IMR-90 (cell line): ENCODE data around the gene DVL1.

Experiments
- CEBPB ChIP-seq: IDR thresholded peaks from 2 replicates; pipeline ENCODE4 v1.6.1; 2012; ENCODE audit warnings: low read depth, low read length, improper control_type of control experiment
- MXI1 ChIP-seq: IDR thresholded peaks from 2 replicates; pipeline ENCODE4 v1.6.1; 2012; ENCODE audit warnings: low read depth, mild to moderate bottlenecking, low read length, moderate library complexity, borderline replicate concordance
- POLR2A ChIP-seq: IDR thresholded peaks from 2 replicates; pipeline ENCODE4 v1.6.1; 2012; ENCODE audit warnings: mild to moderate bottlenecking, low read depth, low read length
- RAD21 ChIP-seq: IDR thresholded peaks from 2 replicates; pipeline ENCODE4 v1.6.1; 2012; ENCODE audit warnings: low read length, improper control_type of control experiment
- RCOR1 ChIP-seq: IDR thresholded peaks from 2 replicates; pipeline ENCODE4 v1.6.1; 2012; ENCODE audit warnings: mild to moderate bottlenecking, low read length, improper control_type of control experiment; ENCODE audit not compliant: insufficient replicate concordance
- SMC3 ChIP-seq: fragments of 150-350 bp; IDR thresholded peaks from 2 replicates; pipeline ENCODE4 v1.6.1; 2016; ENCODE audit warnings: low read depth, mild to moderate bottlenecking, antibody characterized with exemption, low read length, moderate library complexity
- TF ChIP-seq, protein P1 (sequence below): conservative IDR thresholded peaks from 2 replicates; pipeline ENCODE4 v1.5.1; 2012; ENCODE audit warnings: mild to moderate bottlenecking, low read depth, low read length, improper control_type of control experiment
- TF ChIP-seq, protein P2 (sequence below): fragments of 150-350 bp; IDR thresholded peaks from 2 replicates; pipeline ENCODE4 v1.6.1; 2017; ENCODE audit warnings: mild to moderate bottlenecking, antibody characterized with exemption, low read length, low read depth

DNA sequence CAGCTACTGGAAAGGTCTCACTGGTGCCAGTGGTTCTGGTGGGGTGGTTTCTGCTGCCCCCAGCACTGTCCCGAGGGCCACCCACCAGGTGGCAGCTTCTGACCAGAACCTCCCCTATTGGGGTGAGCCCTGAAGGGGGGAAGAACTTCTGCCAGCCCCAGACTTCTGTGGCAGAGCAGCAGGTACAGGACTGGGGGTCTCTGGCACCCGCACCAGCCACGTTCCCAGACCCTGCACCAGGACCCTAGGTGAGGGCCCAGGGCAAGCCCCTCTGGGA lies 39.2 kb downstream of the DVL1 start:
- no peak for TF ChIP-seq POLR2A
- TF ChIP-seq, protein P1, sequence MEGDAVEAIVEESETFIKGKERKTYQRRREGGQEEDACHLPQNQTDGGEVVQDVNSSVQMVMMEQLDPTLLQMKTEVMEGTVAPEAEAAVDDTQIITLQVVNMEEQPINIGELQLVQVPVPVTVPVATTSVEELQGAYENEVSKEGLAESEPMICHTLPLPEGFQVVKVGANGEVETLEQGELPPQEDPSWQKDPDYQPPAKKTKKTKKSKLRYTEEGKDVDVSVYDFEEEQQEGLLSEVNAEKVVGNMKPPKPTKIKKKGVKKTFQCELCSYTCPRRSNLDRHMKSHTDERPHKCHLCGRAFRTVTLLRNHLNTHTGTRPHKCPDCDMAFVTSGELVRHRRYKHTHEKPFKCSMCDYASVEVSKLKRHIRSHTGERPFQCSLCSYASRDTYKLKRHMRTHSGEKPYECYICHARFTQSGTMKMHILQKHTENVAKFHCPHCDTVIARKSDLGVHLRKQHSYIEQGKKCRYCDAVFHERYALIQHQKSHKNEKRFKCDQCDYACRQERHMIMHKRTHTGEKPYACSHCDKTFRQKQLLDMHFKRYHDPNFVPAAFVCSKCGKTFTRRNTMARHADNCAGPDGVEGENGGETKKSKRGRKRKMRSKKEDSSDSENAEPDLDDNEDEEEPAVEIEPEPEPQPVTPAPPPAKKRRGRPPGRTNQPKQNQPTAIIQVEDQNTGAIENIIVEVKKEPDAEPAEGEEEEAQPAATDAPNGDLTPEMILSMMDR: no peak
- TF ChIP-seq, protein P2, sequence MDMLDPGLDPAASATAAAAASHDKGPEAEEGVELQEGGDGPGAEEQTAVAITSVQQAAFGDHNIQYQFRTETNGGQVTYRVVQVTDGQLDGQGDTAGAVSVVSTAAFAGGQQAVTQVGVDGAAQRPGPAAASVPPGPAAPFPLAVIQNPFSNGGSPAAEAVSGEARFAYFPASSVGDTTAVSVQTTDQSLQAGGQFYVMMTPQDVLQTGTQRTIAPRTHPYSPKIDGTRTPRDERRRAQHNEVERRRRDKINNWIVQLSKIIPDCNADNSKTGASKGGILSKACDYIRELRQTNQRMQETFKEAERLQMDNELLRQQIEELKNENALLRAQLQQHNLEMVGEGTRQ: no peak
- TF ChIP-seq RAD21: no peak
- TF ChIP-seq RCOR1: no peak
- no peak for TF ChIP-seq CEBPB
- TF ChIP-seq SMC3: no peak
- no peak for TF ChIP-seq MXI1
